Activated gamma-delta T cell (primary cell): ENCODE measurements around the gene TMEM131L.
"Not testable (repeated sequence)": the region's sequence is repeated elsewhere in the genome, so short reads cannot be mapped to it uniquely, and the experiment has no call there.

Experiments used
- DNase-seq: peaks from one replicate; lab custom pipeline; 2025; lab: John Stamatoyannopoulos, UW

TMEM131L gene

DNA sequence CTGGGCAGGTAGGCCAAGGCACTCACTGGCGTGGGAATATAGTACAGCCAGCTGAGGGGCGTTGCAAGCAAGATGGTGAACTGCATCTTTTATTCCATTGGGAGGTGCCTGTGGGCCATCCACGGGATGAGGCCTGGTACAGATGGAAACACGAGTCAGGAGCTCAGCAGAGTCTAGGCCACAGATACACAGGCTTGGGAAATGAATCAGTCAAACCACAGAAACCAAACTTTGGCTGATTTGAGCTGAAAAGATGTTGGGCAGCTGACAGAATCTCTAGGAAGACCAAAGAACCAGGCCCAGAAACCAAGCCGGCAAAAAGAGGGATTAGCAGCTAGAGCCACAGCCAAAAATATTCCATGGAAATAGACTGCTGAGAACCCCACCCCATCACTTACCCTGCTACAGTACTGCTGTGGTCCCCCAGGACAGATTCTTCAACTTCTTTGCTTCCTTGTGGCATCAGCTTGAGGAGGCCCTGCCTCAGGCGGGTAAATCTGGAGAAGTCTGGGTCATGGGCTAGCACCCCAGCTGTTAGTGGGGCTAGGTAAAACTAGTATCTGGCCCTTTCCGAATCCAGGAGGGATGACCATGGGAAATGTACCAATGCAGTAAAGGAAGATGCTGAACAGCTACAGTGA, 75.4 kb downstream of the TMEM131L start:
- DNase-seq = no peak

DNA sequence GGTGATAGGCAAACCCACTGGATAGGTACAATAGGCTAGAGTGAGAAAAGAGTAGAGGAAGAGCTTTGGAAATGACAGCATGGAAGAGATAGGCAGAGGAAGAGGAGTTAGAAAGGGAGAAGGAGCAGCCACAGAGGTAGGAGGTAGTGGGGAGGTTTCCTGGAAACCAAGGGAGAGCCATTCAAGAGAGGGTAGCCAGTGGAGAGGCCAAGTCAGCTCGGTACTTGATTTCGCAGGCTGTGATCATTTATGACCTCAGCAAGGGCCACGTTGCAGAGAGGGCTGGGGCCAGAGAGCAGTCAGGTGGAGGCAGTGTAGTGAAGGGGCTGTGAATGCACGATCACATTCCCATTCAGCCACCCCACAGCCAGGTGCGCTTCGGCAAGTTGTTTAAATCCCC, 76.0 kb downstream of the TMEM131L start:
- no peak for DNase-seq

DNA sequence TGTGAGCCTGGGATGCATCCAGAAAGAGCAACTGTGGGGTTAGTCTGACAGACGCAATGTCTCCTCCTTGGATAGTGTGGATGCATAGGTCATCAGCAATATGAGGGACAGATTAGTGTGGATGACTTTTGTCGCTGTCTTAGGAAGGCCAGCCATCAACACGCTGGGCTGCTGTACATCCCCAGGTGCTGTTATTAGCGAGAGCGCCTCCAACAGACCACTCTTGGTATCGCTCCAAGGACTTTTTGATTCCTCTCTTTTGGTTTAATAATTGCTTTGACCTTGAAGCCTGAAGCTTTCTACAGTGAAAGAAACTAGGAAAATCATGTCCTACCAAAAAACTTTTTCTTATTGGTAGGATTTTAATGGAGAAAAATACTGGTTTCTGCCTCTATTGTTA, 76.7 kb downstream of the TMEM131L start:
- no peak for DNase-seq

DNA sequence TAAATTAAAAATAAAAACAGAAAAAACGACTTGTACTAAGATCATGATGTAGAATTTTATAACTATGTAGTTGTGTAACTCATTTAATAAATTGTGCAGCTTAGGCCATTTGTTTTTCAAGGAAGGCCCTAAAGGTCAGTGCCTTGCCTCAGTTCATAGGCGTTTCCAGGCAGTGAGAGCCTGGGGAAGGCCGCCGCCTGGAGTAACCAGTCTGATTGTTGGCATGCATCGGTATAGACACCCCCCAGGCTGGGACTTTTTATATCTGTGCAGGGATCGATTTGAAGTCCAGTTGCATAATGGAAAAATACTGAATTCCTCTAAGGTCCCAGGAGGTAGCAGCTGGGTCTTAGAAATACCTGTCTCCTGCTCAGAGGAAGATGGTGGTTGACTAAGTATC, 77.2 kb downstream of the TMEM131L start:
- DNase-seq = no peak

DNA sequence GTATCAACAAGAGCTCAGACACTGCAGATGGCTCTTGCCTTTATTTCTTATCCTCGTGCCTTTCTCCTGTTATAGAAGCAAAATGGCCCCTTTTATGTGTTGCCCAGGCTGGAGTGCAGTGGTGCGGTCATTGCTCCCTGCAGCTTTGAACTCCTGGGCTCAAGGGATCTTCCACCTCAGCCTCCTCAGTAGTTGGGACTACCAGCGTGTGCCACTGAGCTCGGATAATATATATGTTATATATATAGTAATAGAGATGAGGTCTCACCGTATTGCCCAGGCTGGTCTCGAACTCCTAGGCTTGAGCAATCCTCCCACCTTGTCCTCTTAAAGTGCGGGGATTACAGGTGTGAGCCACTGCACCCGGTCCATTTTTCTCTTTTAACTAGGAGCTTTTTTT, 79.7 kb downstream of the TMEM131L start:
- DNase-seq = no peak

DNA sequence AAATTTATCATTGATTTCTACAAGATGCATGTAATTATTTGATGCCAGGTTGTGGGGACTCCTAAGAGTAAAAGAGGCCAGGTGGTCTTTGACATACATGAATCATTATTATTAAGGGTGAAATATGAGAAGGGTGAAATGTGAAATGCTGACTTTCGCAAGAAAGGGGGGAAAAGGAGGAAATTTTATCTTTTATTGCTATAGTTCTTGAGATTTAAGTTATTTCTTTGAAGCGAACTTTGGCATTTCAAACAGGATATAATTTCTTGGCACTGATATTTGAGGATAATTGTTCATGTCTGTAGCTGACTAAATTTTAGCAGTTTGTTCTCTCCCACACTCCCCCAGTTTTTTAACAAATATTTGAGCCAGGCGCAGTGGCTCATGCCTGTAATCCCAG, 80.1 kb downstream of the TMEM131L start:
- DNase-seq = no peak

DNA sequence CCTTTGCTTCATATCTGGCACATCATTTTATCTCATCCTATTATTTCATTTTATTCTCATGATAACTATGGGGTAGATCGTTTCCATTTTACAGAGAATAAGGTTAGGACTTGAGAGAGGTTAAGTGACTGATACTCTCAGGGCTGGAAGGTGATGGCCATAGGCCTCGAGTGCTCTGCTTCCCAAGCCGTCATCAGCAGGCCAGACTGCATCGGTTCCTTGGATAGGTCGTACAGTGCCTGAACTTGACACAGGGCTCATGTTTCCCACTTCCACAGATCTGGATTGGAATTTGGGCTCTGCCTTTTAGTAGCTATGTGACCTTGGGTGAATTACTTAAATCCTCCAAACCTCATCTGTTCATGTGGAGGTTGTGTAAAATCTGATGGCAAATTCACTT, 81.4 kb downstream of the TMEM131L start:
- DNase-seq = no peak

DNA sequence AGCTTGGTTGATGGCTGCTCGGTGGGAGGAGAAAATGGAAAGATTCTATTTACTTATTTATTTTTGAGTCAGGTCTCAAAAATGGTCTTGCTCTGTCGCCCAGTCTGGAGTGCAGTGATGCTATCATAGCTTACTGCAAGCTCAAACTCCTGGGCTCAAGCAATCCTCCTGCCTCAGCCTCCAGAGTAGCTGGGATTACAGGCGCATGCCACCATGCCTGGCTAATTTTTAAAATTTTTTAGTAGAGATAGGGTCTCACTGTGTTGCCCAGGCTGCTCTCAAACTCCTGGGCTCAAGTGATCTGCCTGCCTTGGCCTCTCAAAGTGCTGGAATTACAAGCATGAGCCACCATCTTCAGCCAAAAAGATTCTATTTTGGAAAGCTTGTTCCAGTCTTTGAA, 82.7 kb downstream of the TMEM131L start:
- not testable (repeated sequence) for DNase-seq

DNA sequence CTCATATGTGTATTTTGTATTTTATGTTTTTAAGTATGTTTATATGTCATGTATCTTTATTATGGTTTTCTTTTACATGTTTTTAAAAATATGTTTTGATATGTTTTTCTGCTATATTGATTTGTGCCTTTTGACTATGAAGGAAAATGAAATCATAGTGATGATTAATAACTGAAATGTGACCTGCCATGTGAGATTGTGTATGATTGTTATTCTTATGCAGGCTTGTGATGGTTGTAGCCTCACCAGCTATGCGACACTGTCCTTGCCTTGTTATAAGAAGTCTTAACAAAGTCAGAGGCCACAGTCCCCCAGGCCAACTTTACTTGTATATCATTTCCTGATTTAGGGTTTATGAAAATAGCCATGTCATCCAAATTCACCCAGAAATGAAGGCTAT, 83.2 kb downstream of the TMEM131L start:
- DNase-seq = no peak

DNA sequence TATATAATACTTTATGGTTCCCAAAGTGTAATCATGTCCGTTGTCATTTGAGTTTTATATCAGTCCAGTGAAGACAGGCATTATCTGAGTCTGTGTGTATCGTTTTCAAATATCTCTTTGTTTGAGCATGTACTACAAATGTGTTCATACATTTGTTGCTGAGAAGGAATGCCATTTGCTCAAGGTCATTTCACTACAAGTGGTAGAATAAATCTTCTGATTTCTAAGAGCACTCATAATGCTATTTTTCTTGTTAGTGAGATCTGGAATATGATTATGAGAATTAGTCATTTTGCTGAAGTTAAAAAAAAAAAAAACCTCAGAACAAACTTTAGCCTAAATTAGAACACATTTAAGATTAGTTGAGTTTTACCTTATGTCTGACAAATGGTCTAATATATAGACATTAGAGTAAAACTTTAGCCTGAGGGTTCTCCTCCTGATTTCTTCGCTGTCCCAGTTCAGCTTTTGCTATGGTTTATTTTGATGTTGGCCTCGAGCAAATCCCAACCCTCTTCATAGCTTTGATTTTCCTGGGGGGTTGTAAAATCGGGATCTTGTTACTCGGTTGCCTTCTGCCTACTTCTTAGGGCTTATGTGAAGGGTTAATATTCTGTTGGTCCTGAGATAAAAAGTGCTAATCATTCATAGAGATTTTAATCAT, 87.1 kb downstream of the TMEM131L start:
- no peak for DNase-seq

DNA sequence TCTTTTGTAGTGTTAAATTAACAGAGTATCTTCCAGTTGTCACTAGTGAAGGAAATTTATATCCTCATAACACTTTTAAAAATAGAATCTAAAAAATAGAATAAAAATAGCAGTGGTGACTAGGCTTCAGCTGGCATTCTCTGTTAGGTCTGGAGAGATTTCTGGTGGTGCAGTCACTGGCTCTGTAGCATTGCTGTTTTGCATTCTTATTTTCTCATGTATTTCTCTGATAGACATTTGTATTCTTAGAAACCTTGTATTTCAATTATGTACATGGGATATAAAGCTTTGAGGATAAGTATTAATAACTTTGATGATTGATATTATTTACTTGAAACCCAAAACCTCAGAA, 87.6 kb downstream of the TMEM131L start:
- no peak for DNase-seq

DNA sequence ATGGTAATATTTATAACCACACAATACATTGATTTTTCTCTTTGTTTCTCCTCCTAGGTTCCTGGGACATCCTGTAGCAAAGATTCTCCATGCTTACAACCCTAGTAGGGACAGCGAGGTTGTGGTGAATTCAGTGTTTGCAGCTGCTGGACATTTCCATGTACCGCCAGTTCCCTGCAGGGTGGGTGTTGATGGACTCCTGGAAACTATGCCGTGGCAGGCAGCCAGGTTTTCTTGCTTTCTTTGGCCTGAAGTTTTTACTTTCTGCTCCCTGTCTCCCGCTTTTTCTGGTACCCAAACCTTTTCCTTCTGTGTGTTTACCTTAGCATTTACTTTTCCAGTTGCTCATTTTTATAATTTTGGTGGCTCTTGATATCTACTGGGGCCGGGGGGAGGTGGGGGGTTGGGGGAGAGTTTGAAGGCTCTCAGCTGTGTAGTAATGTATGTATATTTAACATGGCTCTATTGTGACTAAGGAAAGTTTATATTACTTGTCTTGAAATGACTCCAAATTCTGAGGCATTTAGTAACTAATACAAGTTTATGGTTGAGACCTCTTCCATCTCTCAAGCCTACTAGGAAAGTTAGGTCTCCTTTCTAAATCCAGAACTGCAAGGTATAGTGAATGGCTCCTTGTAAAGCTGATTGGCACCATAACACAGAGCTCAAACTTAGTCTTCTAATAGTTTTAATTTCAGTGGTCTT, 89.7 kb downstream of the TMEM131L start:
- DNase-seq = no peak

DNA sequence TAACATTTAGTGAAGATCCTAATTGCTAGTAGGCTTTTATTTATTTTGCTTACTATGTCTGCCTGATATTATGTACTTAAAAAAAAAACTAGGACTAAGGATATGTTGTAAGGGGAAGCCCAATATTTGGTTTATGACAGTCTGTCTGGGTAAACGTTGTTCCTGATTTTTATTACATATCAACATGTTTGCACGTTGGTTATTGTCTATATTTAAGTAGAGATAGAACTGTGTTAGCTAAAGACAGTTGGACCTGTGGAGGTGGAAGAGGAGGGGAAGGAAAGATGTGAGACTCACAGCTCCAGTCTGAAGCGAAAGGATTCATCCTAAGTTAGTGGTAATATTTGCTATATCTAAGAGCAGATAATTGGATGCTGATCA, 90.3 kb downstream of the TMEM131L start:
- DNase-seq = no peak

DNA sequence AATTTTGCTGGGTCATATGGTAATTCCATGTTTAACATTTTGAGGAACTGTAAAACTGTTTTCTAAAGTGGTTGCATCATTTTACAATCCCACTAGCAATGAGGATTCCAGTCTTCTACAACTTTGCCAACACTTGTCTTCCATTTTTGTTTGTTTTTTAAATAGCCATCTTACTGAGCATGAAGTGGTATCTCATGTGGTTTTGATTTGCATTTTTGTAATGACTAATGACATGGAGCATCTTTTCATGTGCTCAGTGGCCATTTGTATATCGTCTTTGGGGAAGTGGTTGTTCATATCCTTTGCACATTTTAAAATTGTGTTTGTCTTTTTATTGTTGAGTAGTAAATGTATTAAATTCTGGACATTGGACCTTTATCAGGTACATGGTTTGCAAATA, 94.7 kb downstream of the TMEM131L start:
- DNase-seq = no peak

DNA sequence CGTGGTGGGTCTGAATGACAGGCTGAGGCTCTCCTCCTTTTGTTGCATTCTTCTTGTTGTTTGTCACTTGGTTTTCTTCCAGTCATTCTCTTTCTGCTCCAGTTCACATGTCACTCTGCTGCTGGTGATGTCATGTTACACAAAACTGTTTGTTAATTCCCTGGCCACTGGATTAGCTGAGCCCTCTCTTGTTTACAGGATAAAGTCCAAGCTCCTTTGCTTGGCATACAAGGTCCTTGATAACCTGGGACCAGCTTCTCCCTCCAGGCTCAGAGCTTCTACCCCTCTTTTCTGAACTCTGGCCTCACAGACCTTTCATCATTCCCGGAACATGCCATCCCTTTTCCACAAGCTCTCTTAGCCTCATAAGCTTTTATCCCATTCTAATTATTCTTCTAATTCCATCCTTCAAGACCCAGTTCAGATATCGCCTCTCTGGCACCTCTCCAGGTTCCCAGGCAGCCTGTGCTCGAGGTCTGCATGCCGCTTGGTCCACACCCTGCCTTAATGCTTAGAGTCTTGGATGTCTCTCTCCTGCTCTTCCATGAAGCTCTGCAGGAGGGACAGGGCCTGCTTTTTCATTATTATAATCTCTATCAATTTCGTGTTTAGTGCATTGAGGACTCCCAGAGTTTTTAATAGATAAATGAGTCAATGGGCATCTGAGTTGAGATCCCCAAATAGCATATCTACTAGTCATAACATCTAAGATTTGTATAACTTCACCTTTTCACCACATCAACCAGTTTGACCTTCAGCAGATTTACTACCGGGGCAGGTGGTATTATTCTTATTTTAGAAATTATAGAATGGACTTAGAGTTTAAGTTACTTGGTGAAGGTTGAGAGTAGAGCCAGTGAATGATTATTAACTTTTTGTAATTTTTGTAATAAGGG, 98.7 kb downstream of the TMEM131L start:
- DNase-seq = no peak

DNA sequence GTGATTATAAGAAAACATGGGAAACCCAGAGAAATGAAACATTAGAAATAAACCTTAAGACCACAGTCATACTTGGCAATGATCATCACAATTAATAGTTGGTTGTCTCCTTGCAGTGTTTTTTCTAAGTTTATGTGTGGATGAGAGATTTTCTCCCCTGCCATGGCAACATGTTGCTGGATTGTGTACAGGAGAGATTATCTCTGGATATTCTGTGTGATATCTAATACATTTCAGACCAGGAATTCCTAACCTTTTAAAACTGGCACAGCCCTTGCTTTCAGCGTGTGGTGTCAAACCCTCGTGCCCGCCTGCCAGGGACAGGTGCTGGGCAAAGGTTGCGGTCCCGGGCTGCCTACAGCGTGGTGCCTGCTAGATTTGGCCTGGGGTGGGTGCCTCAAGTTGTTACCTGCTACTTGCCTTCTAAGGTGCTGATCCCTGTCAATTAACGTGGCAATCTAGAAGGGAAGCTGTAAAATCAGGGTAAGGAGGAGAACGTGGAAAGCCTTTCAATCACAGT, 100.5 kb downstream of the TMEM131L start:
- DNase-seq = no peak

DNA sequence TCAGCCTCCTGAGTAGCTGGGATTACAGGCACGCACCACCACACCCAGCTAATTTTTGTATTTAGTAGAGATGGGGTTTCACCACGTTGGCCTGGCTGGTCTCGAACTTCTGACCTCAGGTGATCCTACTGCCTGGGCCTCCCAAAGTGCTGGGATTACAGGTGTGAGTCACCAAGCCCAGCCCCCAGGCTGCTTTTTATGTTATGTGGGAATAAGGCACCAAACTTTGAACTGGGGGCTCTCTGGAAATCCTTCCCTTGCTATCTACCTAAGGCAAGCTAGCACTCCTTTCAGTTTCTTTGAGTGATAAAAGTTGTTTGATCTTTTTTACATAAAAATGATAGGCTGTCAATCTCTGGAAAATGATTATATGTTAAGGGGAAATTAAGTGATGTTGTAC, 101.5 kb downstream of the TMEM131L start:
- DNase-seq = not testable (repeated sequence)

DNA sequence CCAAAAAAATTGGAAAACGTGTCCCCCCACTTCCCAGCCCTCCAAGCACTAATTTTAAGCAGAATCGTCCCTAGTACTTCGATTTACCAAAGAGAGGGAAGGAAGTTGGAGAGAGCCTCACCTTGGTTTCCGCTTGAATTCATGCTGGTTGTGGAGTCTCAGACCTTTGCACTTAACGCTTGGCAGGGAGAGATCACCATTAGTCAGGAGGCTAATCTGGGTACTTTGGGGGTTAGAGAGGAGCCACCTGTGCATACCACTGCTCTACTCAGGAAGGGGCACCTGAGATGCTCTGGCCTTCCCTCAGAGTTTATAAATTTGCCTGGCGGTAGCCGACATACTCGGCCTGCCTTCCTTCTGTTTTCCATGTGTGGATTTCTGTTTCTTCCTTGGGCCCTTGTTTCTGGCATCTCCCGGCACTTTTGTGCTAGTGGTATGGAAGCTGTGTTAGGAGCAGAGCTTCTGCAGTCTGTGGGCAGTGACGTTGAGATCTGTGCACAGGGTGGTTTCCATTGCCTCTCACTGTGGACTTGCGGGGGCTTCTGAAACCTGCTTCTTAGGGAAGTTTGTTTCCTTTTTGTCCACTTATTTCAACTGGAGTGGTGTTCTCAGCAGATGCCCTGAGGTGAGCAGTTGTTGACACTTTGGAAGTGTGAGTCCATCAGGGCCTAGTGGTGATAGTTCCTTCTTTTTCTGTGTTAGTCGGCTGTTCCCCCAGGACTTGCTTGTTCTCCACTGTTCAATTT, 104.2 kb downstream of the TMEM131L start:
- DNase-seq = no peak

DNA sequence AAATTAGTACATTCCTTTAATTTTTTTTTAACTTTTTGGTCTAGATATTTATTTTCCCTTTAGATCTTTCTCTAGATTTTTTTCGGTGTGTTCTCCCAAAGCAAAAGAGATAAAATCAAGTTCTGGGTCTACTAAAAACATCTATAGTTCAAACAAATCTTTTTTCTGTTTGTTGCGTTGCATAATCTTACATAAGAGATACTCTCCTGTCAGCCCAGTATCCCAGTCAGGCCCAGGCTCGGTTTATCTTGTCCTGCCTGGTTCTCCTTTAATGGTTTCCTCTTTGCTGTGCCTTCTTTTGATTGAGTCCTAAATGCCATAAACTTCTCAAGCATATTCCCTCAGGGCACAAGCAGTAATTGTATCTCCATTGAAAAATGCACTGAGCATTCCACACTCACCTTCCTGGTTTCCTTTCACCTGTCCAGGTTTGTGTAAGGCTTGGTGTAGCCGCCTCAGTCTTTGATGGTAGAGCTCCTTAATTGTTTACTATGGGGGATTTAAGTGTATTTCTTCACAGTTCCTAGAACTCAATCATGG, 104.9 kb downstream of the TMEM131L start:
- no peak for DNase-seq

DNA sequence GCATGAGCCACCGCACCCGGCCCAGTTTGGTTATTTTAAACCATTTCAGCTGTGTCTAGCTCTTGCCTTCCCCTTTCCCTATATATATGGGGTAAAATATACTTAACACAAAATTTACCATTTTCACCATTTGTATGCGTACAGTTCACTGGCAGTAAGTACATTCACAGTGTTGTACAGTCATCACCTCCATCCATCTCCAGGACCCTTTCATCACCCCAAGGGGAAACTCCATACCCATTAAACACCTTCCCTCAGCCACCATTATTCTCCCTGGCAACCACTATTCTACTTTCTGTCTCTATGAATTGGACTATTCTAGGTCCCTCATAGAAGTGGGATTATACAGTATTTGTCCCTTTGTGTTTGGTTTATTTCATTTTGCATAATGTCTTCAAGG, 106.4 kb downstream of the TMEM131L start:
- no peak for DNase-seq

DNA sequence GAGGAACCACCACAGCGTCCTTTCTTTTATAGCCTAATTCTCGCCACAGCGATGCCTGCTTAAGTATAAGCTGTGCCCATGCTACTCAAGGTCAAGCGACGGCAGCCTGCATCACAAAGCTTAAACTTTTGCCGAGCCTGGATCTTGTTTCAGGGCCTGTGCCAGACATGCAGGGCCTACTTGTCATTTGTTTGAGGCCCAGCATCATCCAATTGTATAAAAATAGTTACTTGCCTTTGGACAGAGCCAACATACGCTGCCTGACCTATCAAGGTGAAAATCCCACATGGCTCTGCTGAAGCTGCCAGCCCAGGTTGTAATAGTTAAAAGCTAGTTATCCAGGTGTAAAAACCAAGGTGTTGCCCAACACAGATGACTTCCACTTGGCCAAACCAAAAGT, 107.1 kb downstream of the TMEM131L start:
- no peak for DNase-seq
